ENCODE measurements around the gene LIPH.

LIPH gene

GRCh38 chr3:185552358-185552877, at the start of gene LIPH:
TSS of gene LIPH (minus strand) at chr3:185552588. CDS start at chr3:185552471, 117 bp downstream.
- no peak within 1 kb of the TSS for H3K27ac ChIP-seq
- H3K27me3 ChIP-seq (replicated peaks): no peaks in the 10 kb centered on the region
- in situ Hi-C loops (cut with HindIII; ENCODE audit: low pct_ligation_motif_present, low sequenced_read_pairs): no loop called here
- no peak within 1 kb of the TSS for H3K4me3 ChIP-seq (ENCODE audit: low read depth, low read length)
- no peaks in the 10 kb centered on the region for H3K36me3 ChIP-seq (replicated peaks)
- DNase-seq: peak; percentile 46
- TF ChIP-seq CTCF (IDR thresholded peaks at IDR 0.05; ENCODE audit: low read depth, low read length, missing control alignments): no peak

GRCh38 chr3:185595526-185595925, 43.1 kb upstream of the LIPH start:
- no peak overlapping the region for H3K4me3 ChIP-seq (ENCODE audit: low read depth, low read length)
- DNase-seq: no peak
- no peak for TF ChIP-seq CTCF (IDR thresholded peaks at IDR 0.05; ENCODE audit: low read depth, low read length, missing control alignments)
- no peak overlapping the region for H3K27ac ChIP-seq
- peaks cover 4% of the 10 kb centered on the region for H3K36me3 ChIP-seq (replicated peaks)
- H3K27me3 ChIP-seq (replicated peaks): no peaks in the 10 kb centered on the region
- in situ Hi-C loops (cut with HindIII; ENCODE audit: low pct_ligation_motif_present, low sequenced_read_pairs): no loop called here

GRCh38 chr3:185594073-185594472, 41.7 kb upstream of the LIPH start:
- H3K36me3 ChIP-seq (replicated peaks): peaks cover 4% of the 10 kb centered on the region
- in situ Hi-C loops (cut with HindIII; ENCODE audit: low pct_ligation_motif_present, low sequenced_read_pairs): no loop called here
- no peaks in the 10 kb centered on the region for H3K27me3 ChIP-seq (replicated peaks)

GRCh38 chr3:185586686-185587039, 34.3 kb upstream of the LIPH start:
- Histone ChIP-seq H3K4me3 (ENCODE audit: low read depth, low read length) (peak overlapping the region; percentile 94), H3K27me3 (replicated peaks) (no peaks in the 10 kb centered on the region), H3K27ac (peak overlapping the region; percentile 92), H3K36me3 (replicated peaks) (no peaks in the 10 kb centered on the region)
- in situ Hi-C loops (cut with HindIII; ENCODE audit: low pct_ligation_motif_present, low sequenced_read_pairs): no loop called here
- no peak for TF ChIP-seq CTCF (IDR thresholded peaks at IDR 0.05; ENCODE audit: low read depth, low read length, missing control alignments)
- no peak for DNase-seq

More at GRCh38 chr3:185594073-185594472, 41.7 kb upstream of the LIPH start:
- Histone ChIP-seq H3K4me3 (ENCODE audit: low read depth, low read length) (no peak overlapping the region), H3K27ac (no peak overlapping the region)
- DNase-seq: no peak
- no peak for TF ChIP-seq CTCF (IDR thresholded peaks at IDR 0.05; ENCODE audit: low read depth, low read length, missing control alignments)

GRCh38 chr3:185585859-185586685, 33.7 kb upstream of the LIPH start, which contains the start of gene SENP2:
TSS of gene SENP2 (plus strand) at chr3:185586295. CDS start at chr3:185586414, 119 bp downstream.
- Histone ChIP-seq H3K27me3 (replicated peaks) (no peaks in the 10 kb centered on the region), H3K4me3 (ENCODE audit: low read depth, low read length) (peak within 1 kb of the TSS; percentile 94), H3K36me3 (replicated peaks) (no peaks in the 10 kb centered on the region), H3K27ac (peak within 1 kb of the TSS; percentile 92)
- peak; percentile 99 for DNase-seq
- peak; percentile 2 for TF ChIP-seq CTCF (IDR thresholded peaks at IDR 0.05; ENCODE audit: low read depth, low read length, missing control alignments)
- in situ Hi-C loops (cut with HindIII; ENCODE audit: low pct_ligation_motif_present, low sequenced_read_pairs): no loop called here

All from brain microvascular endothelial cell (primary cell).